GM20431 (cell line): ENCODE measurements around the gene SLC4A8.

Source experiments
- in situ Hi-C: fragments of 300-500 bp; cut with MseI, MboI; formaldehyde crosslinking; loops from one replicate; pipeline ENCODE4 v1.15.0; 2020; ENCODE audit warnings: low sequenced_read_pairs; ENCODE audit not compliant: unreplicated experiment

SLC4A8 gene

DNA sequence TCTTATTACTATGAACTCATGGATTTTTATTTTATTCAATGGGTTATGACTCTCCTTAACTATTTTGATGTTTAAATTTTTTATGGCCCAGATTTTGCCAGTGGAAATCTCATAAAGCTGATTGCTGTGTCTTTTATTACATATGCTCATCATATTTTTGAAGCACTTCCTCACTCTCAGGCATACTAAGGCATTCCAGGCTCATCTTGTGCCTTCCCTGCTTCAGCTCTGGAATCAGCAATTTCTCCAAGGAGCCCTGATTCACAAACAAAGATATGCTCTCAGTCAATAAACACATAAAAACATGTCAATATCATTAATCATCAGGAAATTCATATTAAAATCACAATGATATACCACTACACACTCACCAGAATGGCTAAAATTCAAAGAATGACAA lies 121.5 kb downstream of the SLC4A8 start:
- in situ Hi-C loops: no loop called here

- in situ Hi-C loops: no loop called here
These were observed 123.0 kb downstream of the SLC4A8 start for GRCh38 chr12:51547606-51548005.

DNA sequence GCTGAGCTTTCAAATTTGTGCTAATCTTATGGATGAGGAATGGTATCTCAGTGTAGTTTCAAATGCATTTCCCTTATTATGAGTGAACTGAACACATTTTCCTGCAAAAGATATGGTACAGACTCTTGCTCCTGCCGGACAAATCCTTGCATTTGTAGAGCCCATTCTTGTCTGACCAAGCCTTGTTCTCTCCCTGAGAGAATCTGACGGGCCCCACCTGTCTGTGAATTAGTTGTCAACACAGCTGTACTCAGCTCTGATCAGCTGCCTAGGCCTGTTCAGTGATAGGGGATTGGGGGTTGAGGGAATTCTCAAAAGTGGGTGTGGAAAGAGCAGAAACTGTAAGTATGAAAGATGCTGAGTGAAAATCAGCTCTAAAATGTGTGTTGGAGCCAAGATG lies 123.6 kb downstream of the SLC4A8 start:
- in situ Hi-C loops: no loop called here

DNA sequence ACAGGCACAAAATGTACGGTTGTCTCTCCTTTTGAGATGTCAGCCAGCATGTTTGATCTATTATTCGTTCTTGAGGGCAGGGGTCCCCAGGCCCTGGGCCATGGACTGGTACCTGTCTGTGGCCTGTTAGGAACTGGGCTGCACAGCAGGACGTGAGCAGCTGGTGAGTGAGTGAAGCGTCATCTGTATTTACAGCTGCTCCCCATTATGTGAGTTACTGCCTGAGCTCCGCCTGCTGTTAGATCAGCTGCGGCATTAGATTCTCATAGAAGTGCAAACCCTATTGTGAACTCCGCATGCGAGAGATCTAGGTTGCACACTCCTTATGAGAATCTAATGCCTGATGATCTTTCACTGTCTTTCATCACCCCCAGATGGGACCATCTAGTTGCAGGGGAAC lies 125.0 kb downstream of the SLC4A8 start:
- in situ Hi-C loops: no loop called here
